Heart left ventricle (tissue), 16 donors: ENCODE data around the gene WHRN. TPM values are rescaled to one million over a fixed set of nuclear protein-coding genes. Genes with fewer than 3 reads are reported as not detected.

ENCODE experiments used
- ATAC-seq, 4 donors: fragments of 200-7000 bp; cut with Tn5 transposase; one replicate each; pipeline ENCODE4 v1.9.1; 2020 to 2022; ENCODE audit warnings: moderate library complexity in 4 of 4, mild to moderate bottlenecking in 3 of 4, moderate number of reproducible peaks in 1 of 4
- DNase-seq, 5 donors: peaks; one replicate each; pipeline ENCODE4 v3.0.0-alpha.2; 2020
- H3K27ac ChIP-seq, 12 donors: fragments of 200-600 bp; sonication (generic) in 4 of 12; one replicate each; pipeline versions ENCODE4 v1.5.0 to v1.8.0; 2016 to 2022; ENCODE audit warnings: mild to moderate bottlenecking in 2 of 12
- H3K27me3 ChIP-seq, 9 donors: fragments of 200-600 bp; sonication (generic) in 2 of 9; one replicate each; pipeline versions ENCODE4 v1.5.1 to v1.8.0; 2016 to 2022; ENCODE audit warnings: mild to moderate bottlenecking in 3 of 9
- H3K36me3 ChIP-seq, 9 donors: fragments of 200-600 bp; sonication (generic) in 2 of 9; one replicate each; pipeline versions ENCODE4 v1.5.0 to v1.8.0; 2018 to 2022; ENCODE audit warnings: mild to moderate bottlenecking in 2 of 9
- H3K4me1 ChIP-seq, 12 donors: fragments of 200-600 bp; sonication (generic) in 4 of 12; one replicate each; pipeline versions ENCODE4 v1.5.0 to v1.8.0; 2016 to 2022; ENCODE audit warnings: mild to moderate bottlenecking in 3 of 12
- H3K4me3 ChIP-seq, 12 donors: fragments of 200-600 bp; sonication (generic) in 4 of 12; one replicate each; pipeline versions ENCODE4 v1.5.0 to v1.8.0; 2017 to 2022; ENCODE audit warnings: mild to moderate bottlenecking in 9 of 12, moderate library complexity in 4 of 12
- H3K9me3 ChIP-seq, 12 donors: fragments of 200-600 bp; sonication (generic) in 4 of 12; one replicate each; pipeline versions ENCODE4 v1.5.0 to v1.8.0; 2016 to 2022; ENCODE audit warnings: mild to moderate bottlenecking in 1 of 12
- CTCF ChIP-seq, 12 donors: fragments of 200-600 bp; sonication (generic) in 4 of 12; IDR thresholded peaks; one replicate each; pipeline versions ENCODE4 v1.5.0 to v1.8.0; 2018 to 2022; ENCODE audit warnings: antibody characterized with exemption in 12 of 12, mild to moderate bottlenecking in 5 of 12
- POLR2A ChIP-seq, 2 donors: fragments of 450-650 bp; IDR thresholded peaks; one replicate each; pipeline ENCODE4 v1.6.1; 2017; ENCODE audit warnings: antibody characterized with exemption in 2 of 2, mild to moderate bottlenecking in 2 of 2, moderate library complexity in 2 of 2
- WGBS, 4 donors: extraction: QIAGEN DNeasy Blood & Tissue Kit in 2 of 4; methylation state at CpG; one replicate each; pipeline versions ENCODE4 v1.1.5 to v1.1.7; 2013 to 2018; 5-methylcytosine and 5-hydroxymethylcytosine counted together
- intact Hi-C, 10 donors: fragments of 100-400 bp; cut with DNase I; formaldehyde crosslinking; loops; one replicate each; pipeline versions ENCODE4 v1.11.1 to v1.14.2; 2022
- polyA plus RNA-seq, 2 donors: library from polyadenylated mRNA; stranded (reverse); fragments of 200-250 nt; gene quantifications; one replicate each; pipeline ENCODE4 v1.2.3, GENCODE V29; 2013
- total RNA-seq, 9 donors: library from RNA; depleted of rRNA in 2 of 9; stranded (reverse); fragments of >200 nt in 2 of 9; fragmentation: NEBNext Ultra II Directional in 3 of 9; extraction: Animal tissue kit (Norgen Biotek cat#: 25700) in 3 of 9; gene quantifications; one replicate each; pipeline versions ENCODE4 v1.1.0 to v1.2.4, GENCODE V29; 2016 to 2023
- donor health status: ischemic (EF 13 %, LVEDD 7.1; RV severe dilation, severe dysfunction).
- donor health status: healthy with polysubstance abuse.
- donor health status: DM: no; HTN: yes; CAD: no.
- donor health status: DM: no; HTN: no; CAD: no.
- donor health status: ischemic (EF 25% LVEDD 6.9; RV normal size, moderate dysfunction).
- donor health status: ischemic (EF 25% LVEDD 5.7; RV mildly dilated, moderate dysfunction).
- donor health status: healthy.
- donor health status: DM: yes; HTN: yes; CAD: no.
- donor health status: ischemic (EF 35%, LVEDD 5.7; RV mildly dilated, moderate dysfunction).
- donor health status: nonischemic (EF 11% LVEDD 7.7; RV severe dilation, severe dysfunction).
- donor health status: DM: yes; HTN: yes; CAD: no.
- donor health status: PGD.
- donor health status: ischemic (EF 29% LVEDD 5.4; RV normal size, mild dysfunction).
- donor health status: nonischemic (EF 23%, LVEDD 6.1; RV moderate dilation, normal function).

The WHRN gene
- total and polyA plus RNA-seq, 11 donors, result 0.12 to 1.4 (median 0.56) TPM

- DNase-seq (no peak), ATAC-seq (no peak)
- no peaks in the 10 kb centered on the region for H3K36me3 ChIP-seq
- no peak overlapping the region for H3K27ac ChIP-seq
- H3K4me1 ChIP-seq, result no peaks in the 10 kb centered on the region
- H3K27me3 ChIP-seq, result peaks cover 0 to 8% (median 0%) of the 10 kb centered on the region in 9 donors
- no peaks in the 10 kb centered on the region for H3K9me3 ChIP-seq
- WGBS, 4 donors, result 72 to 80% (median 75%) methylated on average over 12 of the region's 12 CpGs
- no peak overlapping the region for H3K4me3 ChIP-seq
- intact Hi-C loops, result no loop called here
- no peak for TF ChIP-seq CTCF (IDR thresholded peaks at IDR 0.05)
These were observed 81.1 kb downstream of the WHRN start for GRCh38 chr9:114424126-114424525.

GRCh38 chr9:114423181-114423580 is 82.1 kb downstream of the WHRN start:
- Histone ChIP-seq H3K4me3 (no peak overlapping the region), H3K4me1 (no peaks in the 10 kb centered on the region), H3K27ac (no peak overlapping the region), H3K27me3 (peaks cover 0 to 8% (median 0%) of the 10 kb centered on the region in 9 donors), H3K9me3 (no peaks in the 10 kb centered on the region), H3K36me3 (no peaks in the 10 kb centered on the region)
- 84 to 90% (median 85%) methylated on average over 11 to 14 of the region's 14 CpGs for WGBS, 4 donors
- DNase-seq (no peak), ATAC-seq (no peak)
- intact Hi-C loops, result no loop called here
- TF ChIP-seq POLR2A (IDR thresholded peaks at IDR 0.05) (no peak), CTCF (IDR thresholded peaks at IDR 0.05) (no peak)

- Histone ChIP-seq H3K27ac (no peak overlapping the region), H3K27me3 (peaks cover 0 to 7% (median 0%) of the 10 kb centered on the region in 9 donors), H3K4me1 (peaks cover 0 to under 1% (median 0%) of the 10 kb centered on the region in 12 donors), H3K4me3 (no peak overlapping the region), H3K9me3 (no peaks in the 10 kb centered on the region), H3K36me3 (no peaks in the 10 kb centered on the region)
- DNase-seq (no peak), ATAC-seq (no peak)
- intact Hi-C loops, result no loop called here
- WGBS, 4 donors, result 75 to 83% (median 82%) methylated on average over 2 of the region's 2 CpGs; no CpG with 5 or more reads in 1 of the 4 donors
- no peak for TF ChIP-seq CTCF (IDR thresholded peaks at IDR 0.05)
- no peak for TF ChIP-seq POLR2A (IDR thresholded peaks at IDR 0.05)
These were observed 84.1 kb downstream of the WHRN start for GRCh38 chr9:114421147-114421546.

- intact Hi-C loops, result loop anchor here in 1 of 10 donors (10.0 kb wide), 1 partner anchor 495 kb away; no protein-coding TSS in a partner anchor
- no peak for DNase-seq
- no peaks in the 10 kb centered on the region for H3K9me3 ChIP-seq
- 80 to 93% (median 87%) methylated on average over 8 of the region's 8 CpGs for WGBS, 4 donors
- H3K27ac ChIP-seq, result no peak overlapping the region
- ATAC-seq, result no peak
- H3K27me3 ChIP-seq, result peaks cover 0 to 4% (median 0%) of the 10 kb centered on the region in 9 donors
- H3K4me3 ChIP-seq, result no peak overlapping the region
- TF ChIP-seq CTCF (IDR thresholded peaks at IDR 0.05) (no peak), POLR2A (IDR thresholded peaks at IDR 0.05) (no peak)
- H3K36me3 ChIP-seq, result no peaks in the 10 kb centered on the region
- peaks cover 0 to 4% (median 0%) of the 10 kb centered on the region in 12 donors for H3K4me1 ChIP-seq
These were observed 85.5 kb downstream of the WHRN start for GRCh38 chr9:114419796-114420195.
